K562 (cell line): Measurements from ENCODE around the gene SEC14L2. TPM values are rescaled to one million over a fixed set of nuclear protein-coding genes. Genes with fewer than 3 reads are reported as not detected.
A peak's percentile ranks its signal among the peaks of the same experiment; 100 is the strongest.

Experiments
- CBX8 ChIP-seq: fragments of 200-600 bp; sonication (generic); IDR thresholded peaks from 2 replicates; pipeline ENCODE4 v1.6.1; 2012; ENCODE audit warnings: borderline replicate concordance, mixed run types, low read depth, mild to moderate bottlenecking, moderate library complexity, mixed read lengths, low read length, control low read depth, inconsistent platforms; ENCODE audit not compliant: poor library complexity, severe bottlenecking; ENCODE audit errors: extremely low read depth
- CLOCK ChIP-seq: fragments of 250-450 bp; sonication (Bioruptor Pico); IDR thresholded peaks from 2 replicates; pipeline ENCODE4 v1.4.0; 2020; ENCODE audit warnings: mild to moderate bottlenecking, moderate library complexity, borderline replicate concordance
- CREB3L1 ChIP-seq: fragments of 450-650 bp; IDR thresholded peaks from 2 replicates; pipeline ENCODE4 v1.6.1; 2014; ENCODE audit warnings: low read depth, mild to moderate bottlenecking, moderate library complexity, borderline replicate concordance
- CXXC5 ChIP-seq: fragments of 250-450 bp; sonication (Bioruptor Pico); IDR thresholded peaks from 2 replicates; pipeline ENCODE4 v1.8.0; 2022; ENCODE audit warnings: inconsistent platforms, mild to moderate bottlenecking, moderate library complexity
- ETS1 ChIP-seq: conservative IDR thresholded peaks from 2 replicates; pipeline ENCODE4 v1.6.1; 2011; ENCODE audit warnings: low read depth, mild to moderate bottlenecking, low read length; ENCODE audit not compliant: control insufficient read depth
- GATA2 ChIP-seq: sonication (generic); formaldehyde crosslinking; IDR thresholded peaks from 2 replicates; pipeline ENCODE4 v1.4.0; 2020; ENCODE audit warnings: mild to moderate bottlenecking, missing genetic modification reagents
- HLTF ChIP-seq: fragments of 450-650 bp; IDR thresholded peaks from 2 replicates; pipeline ENCODE4 v1.6.1; 2016
- L3MBTL2 ChIP-seq: fragments of 450-650 bp; IDR thresholded peaks from 2 replicates; pipeline ENCODE4 v1.6.1; 2016; ENCODE audit warnings: mild to moderate bottlenecking, moderate library complexity
- OTX1 ChIP-seq: fragments of 450-650 bp; formaldehyde crosslinking; IDR thresholded peaks from 2 replicates; pipeline ENCODE4 v1.4.0; 2022; ENCODE audit warnings: mild to moderate bottlenecking
- PML ChIP-seq: IDR thresholded peaks from 2 replicates; pipeline ENCODE4 v1.6.1; 2012; ENCODE audit warnings: low read length, inconsistent platforms
- RNF2 ChIP-seq: sonication (generic); IDR thresholded peaks from 2 replicates; pipeline ENCODE4 v1.6.1; 2016
- SMARCA4 ChIP-seq: fragments of 450-650 bp; IDR thresholded peaks from 2 replicates; pipeline ENCODE4 v1.6.1; 2016
- U2AF2 ChIP-seq: fragments of 200-400 bp; formaldehyde crosslinking; optimal IDR thresholded peaks from 2 replicates; pipeline ENCODE3; 2017; ENCODE audit warnings: low read depth, mild to moderate bottlenecking, low read length
- ZBTB49 ChIP-seq: sonication (generic); formaldehyde crosslinking; IDR thresholded peaks from 2 replicates; pipeline ENCODE4 v1.8.0; 2022; ENCODE audit warnings: missing genetic modification reagents, mild to moderate bottlenecking, borderline replicate concordance
- ZMIZ1 ChIP-seq, 2 experiments: fragments of 150-350 bp in 1 of 2; IDR thresholded peaks; 2 replicates each; pipeline ENCODE4 v1.6.1; 2012 to 2016; ENCODE audit warnings: low read depth in 2 of 2, low read length in 2 of 2, mild to moderate bottlenecking in 1 of 2, moderate library complexity in 1 of 2
- ZNF165 ChIP-seq: fragments of 250-450 bp; sonication (Bioruptor Pico); IDR thresholded peaks from 2 replicates; pipeline ENCODE4 v1.4.0; 2020; ENCODE audit warnings: borderline replicate concordance
- ZNF57 ChIP-seq: fragments of 450-650 bp; formaldehyde crosslinking; IDR thresholded peaks from 2 replicates; pipeline ENCODE4 v1.4.0; 2020; ENCODE audit warnings: mild to moderate bottlenecking, moderate library complexity
- polyA plus RNA-seq, 8 experiments: library from polyadenylated mRNA; depleted of rRNA in 4 of 8; stranded (reverse) in 5 of 8; unstranded in 3 of 8; fragments of >200 nt; fragmentation: Nextera tagmentation in 2 of 8; fragmentation: Illumina TruSeq in 1 of 8; extraction: Ambion mirVana in 2 of 8; extraction: Trizol in 1 of 8; gene quantifications; 2 replicates each; pipeline versions ENCODE4 v1.2.1 to v1.2.3, GENCODE V29; 2011 to 2014; ENCODE audit warnings: inconsistent platforms in 1 of 8, missing spikeins in 1 of 8
- total RNA-seq, 7 experiments: library from RNA; depleted of rRNA in 6 of 7; stranded (reverse); fragments of >200 nt in 6 of 7; fragmentation: Illumina TruSeq in 2 of 7; extraction: Trizol in 2 of 7; gene quantifications; 2 replicates each; pipeline versions ENCODE4 v1.2.1 to v1.2.3, GENCODE V29; 2011 to 2021; ENCODE audit warnings: low replicate concordance in 1 of 7

SEC14L2 gene
- total and polyA plus RNA-seq, 9 of the 15 experiments (the other 6 are each of a cell fraction or from before 2014, with no cell fraction given): 0.03 to 0.17 (median 0.10) TPM

GRCh38 chr22:30423959-30424533 is 27.2 kb downstream of the SEC14L2 start (continued):
- TF ChIP-seq CLOCK (CRISPR knock-in tag) (no peak), ETS1 (peak; percentile 73; the same call in 1 of the 2 replicates), L3MBTL2 (peak; percentile 82), RNF2 (peak; percentile 18; the same call in 1 of the 2 replicates), HLTF (no peak), ZNF57 (CRISPR knock-in tag) (no peak), OTX1 (CRISPR knock-in tag) (no peak), PML (0 out of 2 replicates have a peak, but pooled peaks have one; percentile 18), CBX8 (no peak), U2AF2 (no peak), ZMIZ1 (IDR thresholded peaks at IDR 0.05; ENCODE audit: low read depth in 2 of 2, low read length in 2 of 2) (no peak), SMARCA4 (no peak), GATA2 (no peak), ZBTB49 (CRISPR knock-in tag) (no peak), ZNF165 (CRISPR knock-in tag) (no peak), CXXC5 (CRISPR knock-in tag) (peak; percentile 93), CREB3L1 (peak; percentile 61; the same call in 1 of the 2 replicates)
